ENCODE results near the gene DOC2B.

DOC2B gene

GRCh38 chr17:179066-179432 is 2.4 kb downstream of the DOC2B start:
- Histone ChIP-seq H3K4me1 (peaks cover 0 to 23% (median 13%) of the 10 kb centered on the region in 4 donors), H3K9me3 (no peaks in the 10 kb centered on the region), H3K27ac (no peak overlapping the region), H3K4me3 (peak overlapping the region in 1 of 2 donors; percentile 36), H3K27me3 (peaks cover 0 to 78% of the 10 kb centered on the region in 2 donors), H3K36me3 (no peaks in the 10 kb centered on the region)
- TF ChIP-seq, protein P1, sequence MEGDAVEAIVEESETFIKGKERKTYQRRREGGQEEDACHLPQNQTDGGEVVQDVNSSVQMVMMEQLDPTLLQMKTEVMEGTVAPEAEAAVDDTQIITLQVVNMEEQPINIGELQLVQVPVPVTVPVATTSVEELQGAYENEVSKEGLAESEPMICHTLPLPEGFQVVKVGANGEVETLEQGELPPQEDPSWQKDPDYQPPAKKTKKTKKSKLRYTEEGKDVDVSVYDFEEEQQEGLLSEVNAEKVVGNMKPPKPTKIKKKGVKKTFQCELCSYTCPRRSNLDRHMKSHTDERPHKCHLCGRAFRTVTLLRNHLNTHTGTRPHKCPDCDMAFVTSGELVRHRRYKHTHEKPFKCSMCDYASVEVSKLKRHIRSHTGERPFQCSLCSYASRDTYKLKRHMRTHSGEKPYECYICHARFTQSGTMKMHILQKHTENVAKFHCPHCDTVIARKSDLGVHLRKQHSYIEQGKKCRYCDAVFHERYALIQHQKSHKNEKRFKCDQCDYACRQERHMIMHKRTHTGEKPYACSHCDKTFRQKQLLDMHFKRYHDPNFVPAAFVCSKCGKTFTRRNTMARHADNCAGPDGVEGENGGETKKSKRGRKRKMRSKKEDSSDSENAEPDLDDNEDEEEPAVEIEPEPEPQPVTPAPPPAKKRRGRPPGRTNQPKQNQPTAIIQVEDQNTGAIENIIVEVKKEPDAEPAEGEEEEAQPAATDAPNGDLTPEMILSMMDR (IDR thresholded peaks at IDR 0.05): no peak
- intact Hi-C loops (cut with DNase I; ENCODE audit: low total_unique reads): no loop called here
- no peak for DNase-seq

GRCh38 chr17:178292-179065 is 3.0 kb downstream of the DOC2B start:
- peaks cover 0 to 76% of the 10 kb centered on the region in 2 donors for H3K27me3 ChIP-seq
- no peak overlapping the region for H3K4me3 ChIP-seq
- H3K36me3 ChIP-seq: no peaks in the 10 kb centered on the region
- intact Hi-C loops (cut with DNase I; ENCODE audit: low total_unique reads): no loop called here
- no peak for DNase-seq
- H3K9me3 ChIP-seq: no peaks in the 10 kb centered on the region
- TF ChIP-seq, protein P1 (IDR thresholded peaks at IDR 0.05): no peak
- H3K4me1 ChIP-seq: peaks cover 0 to 23% (median 13%) of the 10 kb centered on the region in 4 donors
- no peak overlapping the region for H3K27ac ChIP-seq

DNA sequence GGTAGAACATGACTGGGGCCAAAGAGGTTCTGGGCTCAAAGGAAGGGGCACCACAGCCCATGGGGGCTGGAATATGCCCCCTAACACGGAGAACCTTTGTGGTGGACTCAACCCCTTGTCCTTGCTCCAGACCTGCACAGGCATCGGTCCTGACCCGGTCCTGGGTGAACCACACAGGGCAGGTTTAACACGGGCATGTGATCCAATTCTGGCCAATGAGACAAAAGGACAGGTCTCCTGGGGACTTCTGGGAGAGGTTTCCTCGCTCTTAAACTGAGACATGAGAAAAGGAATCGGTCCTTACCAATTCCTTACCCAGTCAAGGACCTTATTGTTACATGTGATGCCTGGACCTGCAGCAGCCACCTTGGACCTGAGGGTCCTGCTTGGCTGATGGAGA is 3.7 kb downstream of the DOC2B start:
- H3K27me3 ChIP-seq: peaks cover 0 to 72% of the 10 kb centered on the region in 2 donors
- no peaks in the 10 kb centered on the region for H3K36me3 ChIP-seq
- intact Hi-C loops (cut with DNase I; ENCODE audit: low total_unique reads): no loop called here
- no peak overlapping the region for H3K27ac ChIP-seq
- no peak overlapping the region for H3K4me3 ChIP-seq
- no peak for DNase-seq
- TF ChIP-seq, protein P1 (IDR thresholded peaks at IDR 0.05): no peak
- H3K9me3 ChIP-seq: no peaks in the 10 kb centered on the region
- H3K4me1 ChIP-seq: peaks cover 0 to 23% (median 13%) of the 10 kb centered on the region in 4 donors

DNA sequence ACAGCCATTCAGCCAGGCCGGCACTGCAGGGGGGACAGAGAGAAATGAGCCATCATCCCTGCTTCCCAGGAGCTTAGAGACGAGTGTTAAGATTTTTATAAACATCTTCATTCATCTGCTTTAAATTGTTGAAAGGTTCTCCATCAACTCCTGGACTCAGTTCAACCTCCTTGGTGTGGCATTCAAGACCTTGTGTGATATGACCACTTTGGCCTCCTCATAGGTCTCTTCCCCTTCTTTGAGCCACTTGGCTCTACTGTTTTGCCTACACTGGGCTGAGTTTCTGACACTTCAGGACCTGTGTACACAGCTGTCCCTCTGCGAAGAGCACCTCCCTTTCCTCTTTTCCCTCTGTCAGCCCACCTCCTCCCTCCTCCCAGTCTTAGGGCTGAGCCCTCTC is 4.3 kb downstream of the DOC2B start:
- no peak overlapping the region for H3K4me3 ChIP-seq
- peaks cover 0 to 23% (median 13%) of the 10 kb centered on the region in 4 donors for H3K4me1 ChIP-seq
- no peak overlapping the region for H3K27ac ChIP-seq
- no peaks in the 10 kb centered on the region for H3K36me3 ChIP-seq
- TF ChIP-seq, protein P1 (IDR thresholded peaks at IDR 0.05): no peak
- intact Hi-C loops (cut with DNase I; ENCODE audit: low total_unique reads): no loop called here
- no peaks in the 10 kb centered on the region for H3K9me3 ChIP-seq
- peaks cover 0 to 71% of the 10 kb centered on the region in 2 donors for H3K27me3 ChIP-seq
- DNase-seq: no peak

- Histone ChIP-seq H3K4me1 (no peaks in the 10 kb centered on the region), H3K27ac (no peak overlapping the region), H3K36me3 (no peaks in the 10 kb centered on the region), H3K9me3 (no peaks in the 10 kb centered on the region), H3K4me3 (no peak overlapping the region), H3K27me3 (peaks cover 0 to 46% of the 10 kb centered on the region in 2 donors)
- TF ChIP-seq, protein P1 (IDR thresholded peaks at IDR 0.05): no peak
- no peak for DNase-seq
- intact Hi-C loops (cut with DNase I; ENCODE audit: low total_unique reads): no loop called here
Observed at GRCh38 chr17:173166-173911, 8.1 kb downstream of the DOC2B start.
